Transverse colon (tissue), 4 donors: ENCODE results near the gene IFITM5. TPM values are rescaled to one million over a fixed set of nuclear protein-coding genes. Genes with fewer than 3 reads are reported as not detected.
A peak's percentile ranks its signal among the peaks of the same experiment; 100 is the strongest.

Source experiments
- DNase-seq: peaks from one replicate; pipeline ENCODE4 v3.0.0-alpha.2; 2019
- H3K27ac ChIP-seq, 4 donors: fragments of 200-600 bp; sonication (generic); 2 replicates each; pipeline ENCODE4 v1.5.1; 2016 to 2018; ENCODE audit warnings: inconsistent platforms in 4 of 4
- H3K27me3 ChIP-seq: fragments of 200-600 bp; sonication (generic); 2 replicates; pipeline ENCODE4 v1.5.1; 2017; ENCODE audit warnings: inconsistent platforms
- H3K36me3 ChIP-seq, 4 donors: fragments of 200-600 bp; sonication (generic); 2 replicates each; pipeline ENCODE4 v1.5.1; 2017 to 2019; ENCODE audit warnings: inconsistent platforms in 4 of 4
- H3K4me1 ChIP-seq, 4 donors: fragments of 200-600 bp; sonication (generic); 2 replicates each; pipeline ENCODE4 v1.5.1; 2017 to 2020; ENCODE audit warnings: inconsistent platforms in 4 of 4
- H3K4me3 ChIP-seq, 4 donors: fragments of 200-600 bp; sonication (generic); 1 replicate in 1 of 4; 2 replicates in 3 of 4; pipeline versions ENCODE4 v1.5.1 to v1.6.1; 2017 to 2019; ENCODE audit warnings: inconsistent platforms in 4 of 4
- H3K9me3 ChIP-seq, 2 donors: fragments of 200-600 bp; sonication (generic); 2 replicates each; pipeline ENCODE4 v1.5.1; 2017 to 2019; ENCODE audit warnings: inconsistent platforms in 2 of 2
- EP300 ChIP-seq: sonication (generic); formaldehyde crosslinking; IDR thresholded peaks from one replicate; pipeline ENCODE4 v1.6.1; 2017; ENCODE audit warnings: antibody characterized with exemption, low read depth
- POLR2A ChIP-seq: fragments of 450-650 bp; IDR thresholded peaks from one replicate; pipeline ENCODE4 v1.6.1; 2016; ENCODE audit warnings: antibody characterized with exemption, mild to moderate bottlenecking, moderate library complexity
- POLR2AphosphoS5 ChIP-seq, 3 donors: sonication (generic); formaldehyde crosslinking; IDR thresholded peaks; one replicate each; pipeline ENCODE4 v1.6.1; 2016; ENCODE audit warnings: antibody characterized with exemption in 3 of 3
- WGBS, 2 donors: methylation state at CpG; one replicate each; pipeline ENCODE4 v1.1.5; 2018; ENCODE audit warnings: low coverage in 1 of 2; 5-methylcytosine and 5-hydroxymethylcytosine counted together
- in situ Hi-C, 4 donors: fragments of 200-750 bp; cut with MboI; loops; one replicate each; pipeline versions ENCODE4 v1.15.0 to v1.15.1; 2017; ENCODE audit warnings: low sequenced_read_pairs in 3 of 4, low pct_ligation_motif_present in 1 of 4, low pct_unique_long_range_greater_than_20kb in 1 of 4
- intact Hi-C: fragments of 100-400 bp; cut with DNase I; formaldehyde crosslinking; loops from one replicate; pipeline ENCODE4 v1.15.1; 2023; ENCODE audit warnings: low total_unique reads
- total RNA-seq, 4 donors: library from RNA; depleted of rRNA; stranded (reverse); fragments of >200 nt; gene quantifications; one replicate each; pipeline ENCODE4 v1.1.0, GENCODE V29; 2016
- TF ChIP-seq, protein P1 (sequence below), 5 experiments: fragments of 200-600 bp in 3 of 5; fragments of 450-650 bp in 2 of 5; sonication (generic) in 3 of 5; IDR thresholded peaks; 1 replicate in 2 of 5; 2 replicates in 3 of 5; pipeline ENCODE4 v1.5.1; 2016 to 2017; ENCODE audit warnings: antibody characterized with exemption in 5 of 5, inconsistent platforms in 3 of 5, mild to moderate bottlenecking in 2 of 5, moderate library complexity in 1 of 5

Gene IFITM5
- total RNA-seq, 4 donors from 2014 or later, result not detected

DNA sequence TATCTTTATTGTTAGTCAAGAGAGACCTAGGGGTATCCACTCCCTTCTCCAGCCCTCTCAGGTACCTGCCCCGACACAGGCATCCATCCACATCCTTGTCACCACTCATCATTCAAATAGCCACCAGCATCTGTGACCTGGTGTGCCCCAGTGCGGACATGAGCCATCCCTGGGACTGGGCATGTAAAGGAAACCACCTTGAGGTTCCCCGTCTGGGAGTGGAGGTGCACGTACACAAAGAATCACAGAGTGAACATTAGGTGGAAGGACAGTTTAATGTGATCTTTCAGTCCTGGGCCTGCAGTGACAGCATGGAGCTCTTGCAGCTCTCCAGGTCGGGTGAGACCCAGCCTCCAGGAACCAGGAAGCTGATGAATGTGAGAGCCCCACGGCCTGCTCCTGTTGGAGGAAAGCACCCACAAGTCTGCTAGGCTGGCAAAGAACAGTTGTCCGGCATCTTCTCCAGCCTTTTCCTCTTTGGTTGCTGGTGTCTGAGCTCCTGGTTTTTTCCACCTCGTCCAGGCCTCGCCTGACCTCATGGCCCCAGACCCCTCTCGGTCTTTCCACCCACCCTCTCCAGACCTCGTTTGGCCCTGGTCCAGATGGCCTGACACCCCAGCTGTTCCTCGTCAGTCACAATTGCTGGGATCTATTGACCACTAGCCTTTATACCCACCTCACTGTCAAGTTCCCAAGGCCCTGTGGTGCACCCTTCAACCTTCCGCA is 46.0 kb downstream of the IFITM5 start:
- intact Hi-C loops, result no loop called here
- Histone ChIP-seq H3K4me3 (no peak overlapping the region), H3K4me1 (no peaks in the 10 kb centered on the region), H3K9me3 (no peaks in the 10 kb centered on the region), H3K27me3 (no peaks in the 10 kb centered on the region), H3K36me3 (peaks cover 0 to 15% (median 7%) of the 10 kb centered on the region in 4 donors), H3K27ac (no peak overlapping the region)
- TF ChIP-seq, protein P1, sequence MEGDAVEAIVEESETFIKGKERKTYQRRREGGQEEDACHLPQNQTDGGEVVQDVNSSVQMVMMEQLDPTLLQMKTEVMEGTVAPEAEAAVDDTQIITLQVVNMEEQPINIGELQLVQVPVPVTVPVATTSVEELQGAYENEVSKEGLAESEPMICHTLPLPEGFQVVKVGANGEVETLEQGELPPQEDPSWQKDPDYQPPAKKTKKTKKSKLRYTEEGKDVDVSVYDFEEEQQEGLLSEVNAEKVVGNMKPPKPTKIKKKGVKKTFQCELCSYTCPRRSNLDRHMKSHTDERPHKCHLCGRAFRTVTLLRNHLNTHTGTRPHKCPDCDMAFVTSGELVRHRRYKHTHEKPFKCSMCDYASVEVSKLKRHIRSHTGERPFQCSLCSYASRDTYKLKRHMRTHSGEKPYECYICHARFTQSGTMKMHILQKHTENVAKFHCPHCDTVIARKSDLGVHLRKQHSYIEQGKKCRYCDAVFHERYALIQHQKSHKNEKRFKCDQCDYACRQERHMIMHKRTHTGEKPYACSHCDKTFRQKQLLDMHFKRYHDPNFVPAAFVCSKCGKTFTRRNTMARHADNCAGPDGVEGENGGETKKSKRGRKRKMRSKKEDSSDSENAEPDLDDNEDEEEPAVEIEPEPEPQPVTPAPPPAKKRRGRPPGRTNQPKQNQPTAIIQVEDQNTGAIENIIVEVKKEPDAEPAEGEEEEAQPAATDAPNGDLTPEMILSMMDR (IDR thresholded peaks at IDR 0.05), result no peak
- no peak for DNase-seq
- in situ Hi-C loops, result loop anchor here in 1 of 4 donors (10.0 kb wide), 1 partner anchor 111 kb away; the partner anchor contains the start of gene B4GALNT4
- 76 to 92% methylated on average over 4 to 13 of the region's 13 CpGs for WGBS, 2 donors

DNA sequence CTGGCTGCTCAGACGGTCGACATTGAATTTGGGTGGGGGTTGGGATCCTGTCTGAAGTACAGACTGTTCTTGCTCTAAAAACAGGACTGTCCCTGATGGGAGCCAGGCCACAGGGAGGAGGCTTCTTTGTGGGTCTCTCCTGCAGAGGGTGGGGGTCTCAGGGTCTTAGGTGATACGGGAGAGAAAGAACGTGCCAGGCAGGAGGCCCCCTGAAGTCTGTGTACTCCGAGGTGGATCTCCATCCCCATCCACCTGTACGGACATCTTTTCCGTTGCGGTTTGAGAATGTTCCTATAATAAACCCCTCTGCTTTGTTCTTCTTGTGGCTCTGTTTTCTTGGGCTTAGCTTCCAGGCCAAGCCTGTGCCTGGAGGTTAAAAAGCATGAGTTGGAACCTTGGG is 46.7 kb downstream of the IFITM5 start:
- no peaks in the 10 kb centered on the region for H3K9me3 ChIP-seq
- 85 to 89% methylated on average over 6 to 8 of the region's 8 CpGs for WGBS, 2 donors
- H3K4me1 ChIP-seq, result no peaks in the 10 kb centered on the region
- no peaks in the 10 kb centered on the region for H3K27me3 ChIP-seq
- intact Hi-C loops (no loop called here), in situ Hi-C loops (loop anchor here in 1 of 4 donors (10.0 kb wide), 1 partner anchor 112 kb away; the partner anchor contains the start of gene B4GALNT4)
- TF ChIP-seq EP300, result no peak
- TF ChIP-seq POLR2A, result no peak
- TF ChIP-seq POLR2AphosphoS5 (IDR thresholded peaks at IDR 0.05), result no peak
- DNase-seq, result no peak
- no peak overlapping the region for H3K27ac ChIP-seq
- peaks cover 0 to 22% (median 11%) of the 10 kb centered on the region in 4 donors for H3K36me3 ChIP-seq
- no peak overlapping the region for H3K4me3 ChIP-seq

DNA sequence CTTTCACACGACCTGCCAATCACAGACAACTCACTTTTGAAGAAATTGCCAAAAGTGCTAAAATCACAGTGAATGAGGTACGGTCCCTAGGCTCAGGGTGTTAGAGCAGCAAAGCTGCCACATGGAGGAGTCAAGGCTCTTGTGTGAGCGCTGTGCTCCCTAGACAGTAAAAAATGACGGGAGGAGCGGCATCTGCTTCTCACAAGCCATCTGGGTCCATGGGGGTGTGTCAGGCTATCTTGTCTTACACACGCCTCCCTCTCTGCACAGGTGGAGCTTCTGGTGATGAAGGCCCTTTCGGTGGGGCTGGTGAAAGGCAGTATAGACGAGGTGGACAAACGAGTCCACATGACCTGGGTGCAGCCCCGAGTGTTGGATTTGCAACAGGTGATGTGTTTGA is 47.8 kb downstream of the IFITM5 start:
- Histone ChIP-seq H3K27me3 (no peaks in the 10 kb centered on the region), H3K9me3 (no peaks in the 10 kb centered on the region), H3K4me3 (no peak overlapping the region), H3K27ac (no peak overlapping the region), H3K4me1 (no peaks in the 10 kb centered on the region), H3K36me3 (peaks cover 0 to 33% (median 16%) of the 10 kb centered on the region in 4 donors)
- 84 to 92% methylated on average over 5 to 10 of the region's 10 CpGs for WGBS, 2 donors
- intact Hi-C loops (no loop called here), in situ Hi-C loops (loop anchor here in 1 of 4 donors (10.0 kb wide), 1 partner anchor 113 kb away; the partner anchor contains the start of gene B4GALNT4)
- DNase-seq, result no peak
- TF ChIP-seq EP300 (no peak), POLR2AphosphoS5 (IDR thresholded peaks at IDR 0.05) (no peak), POLR2A (no peak)
- TF ChIP-seq, protein P1 (IDR thresholded peaks at IDR 0.05), result no peak

DNA sequence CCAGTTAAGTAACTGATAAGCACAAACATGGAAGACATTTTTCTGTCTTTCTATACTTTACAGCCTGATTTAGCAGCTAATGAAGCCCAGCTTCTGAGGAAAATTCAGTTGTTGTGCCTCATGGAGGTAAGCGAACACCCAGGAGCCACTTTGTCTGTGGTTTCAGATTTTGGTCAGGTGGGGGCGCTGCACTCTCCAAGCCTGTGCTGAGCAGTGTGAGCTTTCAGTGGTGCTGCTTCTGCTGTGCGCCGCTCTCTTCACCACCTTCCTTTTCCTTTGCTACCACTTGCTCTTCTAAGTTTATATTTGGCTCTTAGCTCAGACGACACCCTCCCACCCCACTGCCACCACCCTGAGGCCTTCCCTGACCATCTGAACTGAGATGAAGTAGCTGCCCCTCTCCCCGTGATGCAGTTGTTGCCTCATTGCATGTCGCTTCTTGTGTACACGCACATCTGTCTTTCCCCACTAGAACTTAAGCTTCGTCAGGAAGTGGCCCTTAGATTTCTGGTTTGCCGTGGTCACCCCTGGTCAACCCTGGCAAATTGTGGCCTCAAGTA is 48.5 kb downstream of the IFITM5 start:
- 79 to 87% methylated on average over 10 of the region's 10 CpGs for WGBS, 2 donors
- no peaks in the 10 kb centered on the region for H3K9me3 ChIP-seq
- no peak for TF ChIP-seq POLR2AphosphoS5 (IDR thresholded peaks at IDR 0.05)
- TF ChIP-seq, protein P1 (IDR thresholded peaks at IDR 0.05), result peak; percentile 54 to 66 (median 63)
- peak; percentile 70 for DNase-seq
- H3K27me3 ChIP-seq, result no peaks in the 10 kb centered on the region
- intact Hi-C loops, result no loop called here
- H3K4me1 ChIP-seq, result no peaks in the 10 kb centered on the region
- in situ Hi-C loops, result loop anchor here in 1 of 4 donors (10.0 kb wide), 1 partner anchor 114 kb away; the partner anchor contains the start of gene B4GALNT4
- H3K27ac ChIP-seq, result no peak overlapping the region
- no peak overlapping the region for H3K4me3 ChIP-seq
- peaks cover 0 to 40% (median 18%) of the 10 kb centered on the region in 4 donors for H3K36me3 ChIP-seq
